Hindlimb muscle (tissue), 1 donor: Measurements from ENCODE around the gene ARHGAP6. TPM values are rescaled to one million over a fixed set of nuclear protein-coding genes. Genes with fewer than 3 reads are reported as not detected.

Experiments
- DNase-seq: peaks from one replicate; pipeline ENCODE4 v3.0.0-alpha.2; 2013
- polyA plus RNA-seq: library from polyadenylated mRNA; unstranded; fragments of 120-200 nt; gene quantifications from one replicate; pipeline ENCODE4 v1.2.1, GENCODE V29; 2013; ENCODE audit not compliant: insufficient read length

The ARHGAP6 gene, protein sequence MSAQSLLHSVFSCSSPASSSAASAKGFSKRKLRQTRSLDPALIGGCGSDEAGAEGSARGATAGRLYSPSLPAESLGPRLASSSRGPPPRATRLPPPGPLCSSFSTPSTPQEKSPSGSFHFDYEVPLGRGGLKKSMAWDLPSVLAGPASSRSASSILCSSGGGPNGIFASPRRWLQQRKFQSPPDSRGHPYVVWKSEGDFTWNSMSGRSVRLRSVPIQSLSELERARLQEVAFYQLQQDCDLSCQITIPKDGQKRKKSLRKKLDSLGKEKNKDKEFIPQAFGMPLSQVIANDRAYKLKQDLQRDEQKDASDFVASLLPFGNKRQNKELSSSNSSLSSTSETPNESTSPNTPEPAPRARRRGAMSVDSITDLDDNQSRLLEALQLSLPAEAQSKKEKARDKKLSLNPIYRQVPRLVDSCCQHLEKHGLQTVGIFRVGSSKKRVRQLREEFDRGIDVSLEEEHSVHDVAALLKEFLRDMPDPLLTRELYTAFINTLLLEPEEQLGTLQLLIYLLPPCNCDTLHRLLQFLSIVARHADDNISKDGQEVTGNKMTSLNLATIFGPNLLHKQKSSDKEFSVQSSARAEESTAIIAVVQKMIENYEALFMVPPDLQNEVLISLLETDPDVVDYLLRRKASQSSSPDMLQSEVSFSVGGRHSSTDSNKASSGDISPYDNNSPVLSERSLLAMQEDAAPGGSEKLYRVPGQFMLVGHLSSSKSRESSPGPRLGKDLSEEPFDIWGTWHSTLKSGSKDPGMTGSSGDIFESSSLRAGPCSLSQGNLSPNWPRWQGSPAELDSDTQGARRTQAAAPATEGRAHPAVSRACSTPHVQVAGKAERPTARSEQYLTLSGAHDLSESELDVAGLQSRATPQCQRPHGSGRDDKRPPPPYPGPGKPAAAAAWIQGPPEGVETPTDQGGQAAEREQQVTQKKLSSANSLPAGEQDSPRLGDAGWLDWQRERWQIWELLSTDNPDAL (N-terminal part only)
- 12.8 TPM for polyA plus RNA-seq

DNA sequence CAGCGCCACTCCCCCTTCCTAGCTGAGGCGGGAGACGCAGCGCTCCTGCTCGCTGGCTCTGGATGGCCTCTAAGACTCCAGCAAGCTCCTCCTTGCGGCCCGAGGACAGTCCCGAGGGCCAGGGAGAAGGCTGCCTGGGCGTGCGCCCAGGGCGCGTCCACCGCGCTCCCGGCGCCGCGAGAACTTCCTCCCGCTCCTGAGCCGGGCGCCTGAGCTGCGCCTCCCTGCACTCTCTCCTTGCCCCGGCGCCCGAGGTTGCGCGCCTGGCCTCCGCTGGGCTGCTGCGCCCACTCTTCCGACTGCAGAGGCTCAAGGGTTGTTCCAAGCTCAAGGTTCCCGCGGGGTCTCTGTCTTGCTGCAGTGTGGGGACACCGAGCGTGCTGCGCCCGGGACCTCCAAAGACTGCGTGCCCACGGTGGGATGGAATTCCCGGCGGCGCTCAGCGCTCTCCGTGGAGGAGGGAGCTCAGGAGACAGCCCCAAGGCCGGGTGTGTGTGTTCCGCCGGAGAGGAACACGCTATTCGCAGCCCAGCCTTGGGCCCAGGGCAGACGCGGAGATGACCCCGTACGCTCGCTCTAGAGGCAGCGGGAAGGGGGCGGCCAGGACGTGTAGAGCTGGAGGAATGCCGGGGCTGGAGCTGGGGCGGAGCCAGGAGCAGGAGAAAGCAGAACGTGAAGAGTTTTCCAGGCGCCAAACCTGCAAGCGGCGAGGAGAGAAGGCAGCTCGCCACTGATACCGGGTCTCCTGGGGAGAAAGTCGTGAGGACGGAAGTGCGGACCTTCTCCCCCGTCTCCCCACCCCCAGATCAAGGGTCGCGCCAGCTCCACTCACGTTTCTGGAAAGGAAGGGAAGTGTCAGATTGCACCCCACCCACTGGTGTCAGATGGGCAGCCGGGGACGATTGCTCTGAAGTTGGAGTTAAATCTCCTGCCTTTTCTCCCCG is at the start of gene ARHGAP6:
TSS of gene ARHGAP6 (minus strand) at position 753 of the 944 bp plus-strand sequence. CDS start 1,092 bp downstream, outside the sequence.
- peak; percentile 71 for DNase-seq

DNA sequence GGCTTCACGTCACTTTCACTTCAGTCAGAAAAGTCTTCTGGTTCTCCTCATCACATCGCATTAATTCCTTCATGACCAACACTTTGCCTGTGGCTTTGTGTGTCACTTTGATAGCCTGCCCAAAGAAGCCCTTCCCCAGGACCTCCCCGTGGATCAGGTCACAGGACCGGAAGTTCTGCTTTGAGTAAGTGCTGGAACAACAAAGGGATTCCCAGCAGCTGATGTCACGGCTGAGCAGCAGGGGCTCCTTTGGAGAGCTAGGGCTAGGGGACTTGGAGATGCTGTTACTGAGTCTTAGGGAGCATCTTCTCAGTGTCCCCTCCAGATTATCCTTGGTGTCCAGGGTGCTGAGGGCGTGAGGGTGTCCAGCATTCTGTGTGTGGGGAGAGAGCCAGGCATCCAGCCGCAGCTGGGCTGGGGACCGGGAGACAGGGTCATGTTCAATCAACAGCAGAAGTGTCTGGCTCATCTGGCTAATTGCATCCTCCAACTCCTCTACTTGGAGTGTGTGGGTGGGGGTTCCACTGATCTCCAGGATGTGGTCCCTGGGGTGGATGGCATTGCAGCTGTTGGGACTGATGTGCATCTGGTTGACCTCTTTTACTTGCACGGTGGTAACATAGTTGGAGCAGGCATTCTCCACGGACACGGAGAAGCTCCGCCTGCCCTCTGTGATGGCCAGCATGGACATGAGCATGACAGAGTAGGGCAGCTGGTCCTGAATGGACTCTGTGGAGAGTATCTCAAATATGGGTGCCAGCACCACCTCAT is 39.2 kb upstream of the ARHGAP6 start:
- DNase-seq, result no peak

DNA sequence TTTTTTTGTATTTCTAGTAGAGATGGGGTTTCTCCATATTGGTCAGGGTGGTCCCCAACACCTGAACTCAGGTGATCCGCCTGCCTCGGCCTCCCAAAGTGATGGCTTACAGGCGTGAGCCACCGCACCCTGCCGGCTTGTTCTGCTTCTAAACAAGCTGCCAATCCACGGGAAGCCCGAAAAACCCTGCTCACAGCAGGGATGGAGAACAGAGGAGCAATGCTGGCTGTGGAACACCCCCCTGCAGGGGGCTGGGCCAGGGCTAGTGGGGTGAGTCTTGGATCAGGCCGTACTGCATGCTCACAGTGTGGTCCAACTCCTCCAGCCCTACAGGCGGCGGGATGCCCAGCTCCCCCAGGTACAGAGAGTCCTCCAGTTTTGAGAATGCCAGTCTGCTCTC is 38.1 kb upstream of the ARHGAP6 start:
- no peak for DNase-seq

DNA sequence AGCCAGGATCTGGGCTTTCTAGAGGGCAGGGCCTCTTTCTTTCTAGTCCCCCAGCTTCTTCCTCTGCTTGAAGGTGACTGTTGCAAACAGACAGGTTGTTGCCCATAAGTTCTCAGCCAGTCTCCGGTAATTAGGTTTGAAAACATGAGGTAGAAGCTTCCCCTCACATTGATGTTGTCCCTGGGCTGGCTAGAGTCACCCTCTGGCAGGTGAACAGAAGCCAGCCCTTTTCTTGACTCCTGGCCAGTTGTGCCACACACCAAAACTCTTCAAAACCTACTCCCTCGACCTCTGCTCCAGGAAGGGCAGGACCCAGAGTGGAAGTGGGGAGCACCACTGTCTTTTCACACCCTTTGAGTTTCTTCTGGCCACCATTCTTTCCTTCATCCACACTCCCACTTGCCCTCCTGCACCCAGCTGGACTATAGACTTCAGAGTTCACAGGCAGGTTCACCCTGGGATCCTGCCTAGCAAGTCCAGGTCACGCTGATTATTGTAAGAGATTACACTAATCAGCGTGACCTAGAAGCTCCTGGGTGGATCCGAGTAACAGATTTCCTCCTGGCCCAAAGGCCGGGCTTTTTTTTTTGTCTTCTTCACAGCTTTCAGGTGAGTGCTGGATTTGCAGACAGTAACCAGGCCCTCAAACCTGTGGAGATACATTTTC is 37.4 kb upstream of the ARHGAP6 start:
- DNase-seq, result no peak

DNA sequence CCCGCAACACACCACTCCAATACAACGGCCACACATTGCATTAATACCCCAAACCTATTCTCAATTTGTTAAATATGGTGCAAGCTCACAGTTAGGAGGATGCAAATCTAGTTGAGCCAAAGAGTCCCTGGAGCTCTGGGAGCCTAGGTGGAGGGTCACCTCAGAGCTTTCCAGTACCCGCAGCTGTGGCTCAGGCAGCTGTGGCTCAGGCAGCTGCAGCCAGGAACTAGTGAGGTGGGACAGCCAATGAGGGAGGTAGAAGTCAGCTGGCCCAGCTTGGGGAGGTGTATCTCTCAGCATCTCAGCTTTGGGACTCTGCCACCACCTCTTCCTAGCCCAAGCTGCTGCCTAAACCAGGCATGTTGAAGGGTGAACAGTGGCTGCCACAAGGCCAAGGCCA is 36.7 kb upstream of the ARHGAP6 start:
- DNase-seq, result no peak

DNA sequence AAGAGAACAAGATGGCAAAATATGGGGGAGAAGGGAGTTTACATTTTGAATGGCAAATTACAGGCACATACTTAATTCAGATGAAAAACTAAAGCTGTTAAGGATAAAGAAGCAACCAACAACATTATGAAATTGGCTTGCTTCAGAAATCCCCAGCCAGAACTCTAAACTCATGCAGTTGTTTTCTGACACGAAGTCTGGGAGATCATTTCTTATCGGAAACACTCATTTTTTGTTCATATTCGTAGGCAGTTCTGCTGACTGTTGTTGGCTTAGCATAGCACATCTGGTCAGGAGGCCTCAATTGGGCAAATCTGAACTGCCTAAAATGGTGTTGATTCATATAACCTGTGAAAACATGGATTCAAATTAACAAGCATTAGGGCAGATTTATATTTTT is 33.0 kb upstream of the ARHGAP6 start:
- no peak for DNase-seq

DNA sequence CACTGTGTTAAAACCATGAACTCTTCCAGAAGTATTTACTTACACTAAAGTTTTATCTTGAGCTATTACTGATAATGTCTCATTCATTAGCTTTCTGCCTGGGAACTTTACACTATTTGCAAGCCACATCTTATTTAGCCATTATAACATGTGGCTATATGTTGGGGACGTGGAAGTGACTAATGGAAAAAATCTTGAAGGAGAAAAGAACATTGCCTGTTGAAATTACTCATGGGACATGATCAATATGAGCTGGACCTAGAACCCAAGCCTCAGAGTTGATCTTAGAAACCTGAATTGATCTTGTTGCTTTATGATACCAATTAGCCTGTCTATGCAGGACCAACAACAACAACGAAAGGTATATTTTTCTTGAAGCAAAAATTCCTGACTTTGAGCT is 22.5 kb upstream of the ARHGAP6 start:
- no peak for DNase-seq

DNA sequence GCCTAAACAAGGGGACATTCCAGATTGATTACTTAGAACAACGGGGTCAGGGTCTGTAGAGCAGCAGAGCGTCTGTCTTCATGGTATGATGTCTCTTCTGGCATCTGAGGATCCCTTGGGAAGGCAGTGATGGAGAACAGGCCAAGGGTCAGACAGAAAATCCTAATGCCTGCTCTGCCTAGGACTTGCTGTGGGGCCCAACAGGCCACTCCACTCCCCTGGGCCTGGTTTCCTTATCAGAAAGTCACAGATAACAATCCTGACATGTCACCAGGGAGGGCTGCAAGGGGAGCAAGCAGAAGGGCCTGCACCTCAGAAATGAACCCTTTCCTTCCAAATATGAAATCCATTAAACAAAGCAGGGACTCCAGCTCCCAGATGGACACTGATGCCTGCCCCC is 21.4 kb upstream of the ARHGAP6 start:
- DNase-seq, result no peak

DNA sequence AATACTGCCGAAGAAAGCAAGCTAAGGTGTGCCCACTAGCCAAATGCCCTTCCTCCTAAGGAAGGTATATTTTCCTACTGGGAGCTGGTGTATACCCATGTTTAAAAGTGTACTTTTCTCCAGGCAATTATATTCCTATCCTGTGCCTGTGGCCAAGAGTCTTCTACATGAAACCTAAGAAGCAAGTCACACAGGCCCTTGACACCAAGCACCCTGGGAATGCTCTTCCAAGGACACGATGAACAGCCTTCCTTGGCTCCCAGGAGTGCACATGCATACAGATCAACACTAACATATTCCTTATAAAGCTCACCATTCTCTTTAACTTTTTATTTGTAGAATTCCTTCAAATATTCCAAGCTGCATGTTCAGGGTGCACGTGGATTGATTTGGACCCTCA is 17.3 kb upstream of the ARHGAP6 start:
- DNase-seq, result no peak

DNA sequence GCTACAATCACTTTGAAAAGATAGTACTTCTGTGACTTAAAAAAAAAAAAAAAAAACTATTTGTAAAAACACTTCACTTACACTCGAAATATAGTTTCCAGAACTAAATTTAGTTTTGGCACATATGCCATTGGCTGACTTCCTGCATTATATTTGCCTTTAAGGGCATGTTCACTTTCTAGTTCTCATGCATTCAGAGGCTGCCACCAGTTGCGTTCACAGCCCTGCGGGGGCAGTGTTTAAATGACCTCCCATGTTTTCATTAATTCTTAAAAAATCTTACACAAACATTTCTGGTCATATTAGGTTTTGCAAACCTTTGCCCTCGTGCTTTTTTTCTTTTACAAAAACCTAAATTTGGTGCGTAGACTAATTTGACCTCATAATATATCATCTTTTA is 12.4 kb upstream of the ARHGAP6 start:
- DNase-seq, result no peak

DNA sequence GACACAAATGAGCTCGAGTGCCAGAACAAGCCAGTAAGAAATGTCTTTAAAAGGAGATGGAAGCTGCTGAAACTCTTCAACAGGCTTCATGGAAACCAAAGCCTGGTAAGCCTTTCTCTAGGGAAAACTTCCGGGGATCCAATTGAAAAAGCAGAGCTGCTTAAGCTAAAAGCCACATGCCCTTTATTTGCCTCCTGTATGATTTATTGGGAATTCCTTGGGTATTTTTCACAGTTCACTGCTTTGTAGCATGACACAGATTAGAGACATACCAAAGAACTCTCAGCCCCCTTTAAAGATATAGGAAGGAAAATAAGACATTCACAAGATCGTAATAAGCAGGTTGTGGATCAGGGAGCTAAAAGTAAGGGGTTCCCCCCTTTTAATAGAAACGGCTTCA is 6.5 kb upstream of the ARHGAP6 start:
- DNase-seq, result no peak

DNA sequence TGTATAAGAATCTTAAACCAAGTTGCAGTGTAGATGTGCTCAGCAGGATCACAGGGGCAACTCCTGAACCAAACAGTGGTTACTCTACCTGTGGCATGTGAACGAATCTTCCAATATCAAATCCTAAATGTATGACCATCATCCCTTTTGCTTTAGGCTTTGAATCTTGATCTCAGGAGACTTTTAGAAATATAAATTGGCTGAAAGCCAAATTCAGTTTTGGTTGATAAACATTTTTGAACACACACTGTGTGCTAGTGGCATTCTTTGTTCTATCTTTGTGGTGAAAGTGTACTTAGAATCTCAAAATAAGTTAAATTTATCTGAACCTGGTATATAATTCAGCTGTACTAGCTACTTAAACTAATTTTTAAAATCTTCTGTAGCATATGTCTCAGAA is 4.6 kb upstream of the ARHGAP6 start:
- DNase-seq, result no peak

DNA sequence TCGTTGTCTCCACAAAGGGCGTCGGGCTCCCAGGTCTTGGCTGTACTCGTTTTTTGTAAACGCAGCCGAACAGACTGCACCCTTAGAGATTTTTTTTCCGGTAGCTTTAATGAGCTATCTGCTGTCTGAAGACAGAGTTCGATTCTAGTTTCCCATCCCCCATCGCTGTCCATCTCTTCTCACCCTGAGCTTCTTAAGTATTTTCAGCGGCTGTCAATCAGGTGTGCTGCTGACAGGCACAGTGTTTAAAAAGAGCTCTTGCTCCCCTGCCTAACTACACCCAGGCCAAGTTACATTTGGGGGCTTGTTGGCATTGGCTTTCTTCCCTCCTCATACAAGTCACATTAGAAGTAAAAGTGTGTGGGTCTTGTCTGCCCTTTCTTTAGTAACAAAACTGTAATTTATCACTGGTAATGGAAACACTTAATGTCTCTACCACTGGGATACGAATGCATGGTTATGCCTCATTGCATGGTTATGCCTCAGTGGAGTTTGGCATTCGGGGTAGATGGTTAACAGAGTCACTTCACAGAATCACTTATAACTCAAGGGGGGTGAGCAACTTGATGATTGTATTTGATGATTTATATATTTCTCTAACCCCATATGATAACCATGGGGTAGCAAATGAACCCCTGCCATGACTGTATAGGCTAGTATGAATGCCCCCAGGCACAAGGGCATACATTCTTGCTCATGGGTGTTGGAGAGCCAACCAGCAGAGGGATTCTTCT is 1.4 kb upstream of the ARHGAP6 start:
- DNase-seq, result no peak

DNA sequence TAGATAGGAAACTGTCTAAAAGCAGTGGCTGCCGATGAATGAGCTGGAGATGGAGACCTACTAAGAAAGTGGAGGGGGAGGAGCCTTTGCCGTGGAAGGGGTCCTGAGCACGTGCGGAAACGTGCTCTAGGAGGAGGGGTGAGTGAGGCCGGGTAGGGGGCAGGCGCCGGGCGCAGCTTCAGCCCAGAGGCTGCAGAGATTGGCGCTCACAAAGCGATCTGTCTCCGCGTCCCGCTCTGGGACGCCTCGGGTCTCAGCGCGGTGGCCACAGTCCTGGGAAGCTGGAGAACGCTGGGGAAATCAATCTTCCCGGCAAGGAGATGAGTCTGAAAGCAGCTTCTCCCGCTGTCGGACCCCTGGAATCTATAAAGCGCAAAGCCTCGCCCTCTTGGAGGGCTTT is 444 bp upstream of the ARHGAP6 start:
- DNase-seq, result peak; percentile 34

DNA sequence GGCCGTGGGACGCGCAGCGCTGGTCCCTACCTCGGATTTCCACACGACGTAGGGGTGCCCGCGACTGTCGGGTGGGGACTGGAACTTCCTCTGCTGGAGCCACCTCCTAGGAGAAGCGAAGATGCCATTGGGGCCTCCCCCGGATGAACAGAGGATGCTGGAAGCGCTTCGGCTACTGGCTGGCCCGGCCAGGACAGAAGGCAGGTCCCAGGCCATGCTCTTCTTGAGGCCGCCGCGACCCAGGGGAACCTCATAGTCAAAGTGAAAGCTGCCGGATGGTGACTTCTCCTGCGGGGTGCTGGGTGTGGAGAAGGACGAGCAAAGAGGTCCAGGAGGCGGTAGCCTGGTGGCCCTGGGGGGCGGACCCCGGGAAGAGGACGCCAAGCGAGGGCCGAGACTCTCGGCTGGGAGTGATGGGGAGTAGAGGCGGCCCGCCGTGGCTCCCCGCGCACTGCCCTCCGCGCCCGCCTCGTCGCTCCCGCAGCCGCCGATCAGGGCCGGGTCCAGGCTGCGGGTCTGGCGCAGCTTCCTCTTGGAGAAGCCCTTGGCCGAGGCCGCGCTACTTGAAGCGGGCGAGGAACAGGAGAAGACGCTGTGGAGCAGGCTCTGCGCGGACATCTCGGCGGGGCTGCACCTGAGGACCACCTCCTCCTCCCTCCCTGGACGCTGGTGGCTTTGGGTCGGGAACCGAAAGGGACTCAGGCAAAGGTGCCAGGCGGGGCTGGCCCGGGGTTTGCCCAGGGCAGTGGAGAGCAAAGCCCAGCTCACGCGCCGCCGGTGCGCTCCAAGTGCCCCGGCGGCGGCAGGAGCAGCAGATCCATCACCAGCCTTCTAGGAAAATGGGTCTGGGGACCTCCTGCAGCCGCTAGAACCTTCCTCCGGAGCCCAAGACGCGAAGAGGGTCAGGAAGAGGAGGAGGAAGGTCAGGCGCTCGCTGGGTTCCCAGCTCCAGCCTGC is 1.2 kb downstream of the ARHGAP6 start:
- DNase-seq, result peak; percentile 10

DNA sequence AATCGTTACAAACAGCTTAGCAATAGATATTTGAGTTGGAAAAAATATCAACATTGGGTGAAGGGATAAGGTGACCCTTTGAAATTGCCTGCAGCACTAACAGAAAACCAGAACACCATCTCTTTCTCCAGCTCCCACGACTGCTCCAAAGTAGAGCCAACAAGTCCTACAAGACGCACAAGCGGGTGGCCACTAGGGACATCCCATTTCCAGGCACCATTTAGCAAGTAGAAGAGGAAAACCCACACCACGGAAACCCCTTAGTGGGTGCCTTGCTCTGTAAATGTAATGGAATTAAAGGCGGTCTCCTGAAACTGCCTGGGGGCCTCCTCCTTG is 1.9 kb downstream of the ARHGAP6 start:
- no peak for DNase-seq

DNA sequence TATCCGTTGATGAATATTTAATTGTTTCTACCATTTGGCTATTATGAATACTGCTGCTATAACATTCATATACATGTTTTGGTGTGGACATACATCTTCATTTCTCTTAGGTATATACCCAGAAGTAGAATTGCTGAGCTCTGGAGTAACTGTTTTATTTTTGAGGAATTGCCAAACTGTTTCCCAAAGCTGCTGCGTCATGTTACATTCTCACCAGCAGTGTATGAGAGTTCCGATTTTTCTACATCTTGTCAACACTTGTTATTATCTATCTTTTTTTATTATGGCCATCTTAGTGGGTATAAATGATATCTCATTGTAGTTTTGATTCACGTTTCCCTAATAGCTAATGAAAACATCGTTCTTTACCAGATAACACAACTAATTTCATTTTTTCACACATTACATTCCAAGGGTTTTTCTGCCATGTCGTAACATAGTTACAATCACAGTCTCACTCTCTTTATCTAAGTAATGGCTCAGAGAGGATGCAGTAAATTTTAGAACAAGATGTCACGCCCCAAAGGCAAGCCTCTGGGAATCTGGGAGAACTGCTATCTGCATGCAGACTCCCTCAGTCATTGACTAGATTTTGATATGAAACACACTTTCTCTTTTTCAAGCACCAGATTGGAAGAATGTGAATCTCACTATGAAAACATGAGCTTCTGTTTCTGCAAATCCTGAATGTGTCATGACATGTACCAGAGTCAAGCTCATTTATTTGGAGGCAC is 10.3 kb downstream of the ARHGAP6 start:
- no peak for DNase-seq
